T-cell (primary cell): Measurements from ENCODE around the gene ZNF722. TPM values are rescaled to one million over a fixed set of nuclear protein-coding genes. Genes with fewer than 3 reads are reported as not detected.
"Not testable (repeated sequence)": the region's sequence is repeated elsewhere in the genome, so short reads cannot be mapped to it uniquely, and the experiment has no call there.

Source experiments
- ATAC-seq, 4 experiments: fragments of 200-7000 bp in 3 of 4; fragments of 150-1000 bp in 1 of 4; cut with Tn5 transposase; replicated peaks in 1 of 4; 1 replicate in 3 of 4; 2 replicates in 1 of 4; pipeline ENCODE4 v1.10.0; 2021; ENCODE audit warnings: moderate library complexity in 3 of 4, mild to moderate bottlenecking in 2 of 4, moderate number of reproducible peaks in 1 of 4
- CTCF ChIA-PET, 2 donors: fragments of 300-600 bp; sonication (Branson Sonifier 250); formaldehyde crosslinking; loops; one replicate each; lab custom pipeline; 2022; ENCODE audit warnings: antibody characterized with exemption in 2 of 2; lab: Charles Lee
- POLR2A ChIA-PET, 2 donors: fragments of 300-600 bp; sonication (Branson Sonifier 250); formaldehyde crosslinking; loops; one replicate each; lab custom pipeline; 2022; ENCODE audit warnings: antibody characterized with exemption in 2 of 2; lab: Charles Lee
- DNase-seq, 35 experiments: peaks; one replicate each; pipeline versions ENCODE4 v3.0.0 to v3.0.0-alpha.2; 2013 to 2023
- H3K27ac ChIP-seq: one replicate; pipeline ENCODE4 v1.5.1; 2013; ENCODE audit warnings: low read length
- H3K27me3 ChIP-seq, 2 experiments: replicated peaks in 1 of 2; 1 replicate in 1 of 2; 2 replicates in 1 of 2; pipeline versions ENCODE4 v1.6.1 to v1.7.0; 2013; ENCODE audit warnings: low read length in 1 of 2, mixed read lengths in 1 of 2; ENCODE audit not compliant: control insufficient read depth in 2 of 2, insufficient read depth in 2 of 2; ENCODE audit errors: extremely low read depth in 1 of 2
- H3K36me3 ChIP-seq, 2 donors: 1 replicate in 1 of 2; 2 replicates in 1 of 2; pipeline versions ENCODE4 v1.6.1 to v1.7.0; 2013; ENCODE audit warnings: low read length in 1 of 2; ENCODE audit not compliant: control insufficient read depth in 2 of 2, insufficient read depth in 1 of 2; ENCODE audit errors: extremely low read depth in 1 of 2
- H3K4me1 ChIP-seq, 2 experiments: 1 replicate in 1 of 2; 2 replicates in 1 of 2; pipeline versions ENCODE4 v1.6.1 to v1.7.0; 2013; ENCODE audit warnings: low read length in 2 of 2, mixed read lengths in 1 of 2; ENCODE audit not compliant: insufficient read depth in 2 of 2, control insufficient read depth in 1 of 2; ENCODE audit errors: extremely low read depth in 1 of 2
- H3K4me3 ChIP-seq, 2 donors: 1 replicate in 1 of 2; 2 replicates in 1 of 2; pipeline versions ENCODE4 v1.5.1 to v1.7.0; 2013; ENCODE audit warnings: mild to moderate bottlenecking in 2 of 2, low read length in 1 of 2, moderate library complexity in 1 of 2; ENCODE audit not compliant: control insufficient read depth in 1 of 2; ENCODE audit errors: extremely low read depth in 1 of 2
- H3K9me3 ChIP-seq: 2 replicates; pipeline ENCODE4 v1.7.0; 2013
- H3K27ac Mint-ChIP-seq, 2 donors: one replicate each; pipeline ENCODE4 v1.8.0; 2020 to 2021; ENCODE audit warnings: mild to moderate bottlenecking in 2 of 2, mixed read lengths in 2 of 2
- H3K27me3 Mint-ChIP-seq, 2 donors: one replicate each; pipeline ENCODE4 v1.8.0; 2021 to 2022; ENCODE audit warnings: mixed read lengths in 2 of 2
- H3K36me3 Mint-ChIP-seq: one replicate; pipeline ENCODE4 v1.8.0; 2021; ENCODE audit warnings: mixed read lengths
- H3K4me1 Mint-ChIP-seq, 3 donors: one replicate each; pipeline ENCODE4 v1.8.0; 2020 to 2022; ENCODE audit warnings: mixed read lengths in 3 of 3, mild to moderate bottlenecking in 1 of 3
- H3K4me3 Mint-ChIP-seq, 3 donors: one replicate each; pipeline ENCODE4 v1.8.0; 2020 to 2022; ENCODE audit warnings: mild to moderate bottlenecking in 3 of 3, mixed read lengths in 3 of 3, moderate library complexity in 3 of 3
- H3K9me3 Mint-ChIP-seq, 3 donors: one replicate each; pipeline ENCODE4 v1.8.0; 2020 to 2022; ENCODE audit warnings: mixed read lengths in 3 of 3
- WGBS: methylation state at CpG from one replicate; pipeline ENCODE4 v1.1.5; 2013; ENCODE audit warnings: missing lambda C conversion rate; ENCODE audit not compliant: insufficient coverage; 5-methylcytosine and 5-hydroxymethylcytosine counted together
- total RNA-seq, 35 experiments: library from RNA in 6 of 35; stranded (reverse) in 6 of 35; fragments of 120-200 nt in 1 of 35; gene quantifications; one replicate each; pipeline versions ENCODE4 v1.2.1 to v1.2.4 and lab custom pipeline; 2013 to 2026

The ZNF722 gene
- total RNA-seq (not detected), total RNA-seq (lab: John Stamatoyannopoulos, UW) (0 reads per million in 29 experiments)
- not detected for total RNA-seq (2013)

DNA sequence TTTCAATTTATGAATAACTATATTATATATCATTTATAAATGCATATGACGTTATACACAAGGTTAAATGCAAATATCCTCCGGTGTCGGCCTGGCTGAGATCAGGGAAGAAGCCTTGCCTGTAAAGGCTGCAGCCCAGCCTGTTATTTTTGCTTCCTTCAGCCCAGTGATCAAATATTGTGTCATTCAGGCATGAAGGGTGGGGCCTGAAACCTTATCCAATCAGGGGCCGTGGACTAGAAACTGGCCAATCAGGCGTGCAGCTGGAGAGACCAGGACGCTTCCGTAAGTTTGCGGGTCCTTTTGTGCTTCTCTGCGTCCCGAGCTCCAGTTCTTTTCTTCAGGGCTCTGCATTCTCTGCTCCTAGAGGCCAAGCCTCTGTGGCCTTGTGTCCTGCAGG, at the start of gene ZNF722:
Gene ZNF722 (plus strand): TSS at position 301 of the 400 bp plus-strand sequence. CDS start 113 bp downstream, outside the sequence.
- no peak for ATAC-seq
- 94% methylated on average over 9 of the region's 10 CpGs for WGBS

DNA sequence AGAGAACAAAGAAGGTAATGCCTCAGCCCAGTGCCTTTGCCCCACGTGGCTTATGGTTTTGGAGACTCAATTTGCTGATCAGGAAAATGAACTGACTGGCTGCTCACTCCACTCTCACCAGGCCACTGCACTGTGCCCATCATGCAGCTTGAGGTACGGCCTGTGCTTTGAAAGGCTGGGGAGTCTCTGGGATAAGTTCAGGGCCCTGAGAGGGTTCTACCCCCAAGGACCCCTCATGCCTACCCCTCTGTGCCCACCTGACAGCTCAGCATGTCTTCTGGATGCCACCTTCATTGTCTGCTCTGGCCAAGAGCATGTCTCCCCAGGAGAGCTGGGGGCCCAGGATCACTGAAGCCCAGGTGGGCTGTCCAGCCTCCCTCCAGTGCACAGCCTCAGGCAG, 45.5 kb upstream of the ZNF722 start:
- Mint-ChIP-seq H3K27me3 (no peaks in the 10 kb centered on the region), H3K36me3 (no peaks in the 10 kb centered on the region), H3K27ac (no peak overlapping the region), H3K4me3 (no peak overlapping the region), H3K4me1 (no peaks in the 10 kb centered on the region), H3K9me3 (peaks cover 4 to 14% (median 8%) of the 10 kb centered on the region in 3 donors)
- H3K9me3 ChIP-seq = no peaks in the 10 kb centered on the region
- CTCF ChIA-PET = no interaction called here
- DNase-seq = no peak
- H3K4me3 ChIP-seq = no peak overlapping the region
- H3K27ac ChIP-seq = no peak overlapping the region
- H3K36me3 ChIP-seq = no peaks in the 10 kb centered on the region
- POLR2A ChIA-PET = no interaction called here
- ATAC-seq = no peak
- H3K4me1 ChIP-seq = no peaks in the 10 kb centered on the region
- WGBS = no CpG with 5 or more reads among the region's 2 CpGs
- H3K27me3 ChIP-seq = no peaks in the 10 kb centered on the region

More for the DNA sequence above, at the start of gene ZNF722:
- H3K9me3 Mint-ChIP-seq = peaks cover 0 to 14% (median 11%) of the 10 kb centered on the region in 3 donors
- H3K4me1 ChIP-seq = no peaks in the 10 kb centered on the region
- peaks cover 4% of the 10 kb centered on the region for H3K9me3 ChIP-seq
- no peak within 1 kb of the TSS for H3K4me3 Mint-ChIP-seq
- no peak within 1 kb of the TSS for H3K27ac Mint-ChIP-seq
- no peaks in the 10 kb centered on the region for H3K36me3 Mint-ChIP-seq
- POLR2A ChIA-PET = no interaction called here
- H3K27me3 Mint-ChIP-seq = no peaks in the 10 kb centered on the region
- H3K4me1 Mint-ChIP-seq = no peaks in the 10 kb centered on the region
- H3K36me3 ChIP-seq = no peaks in the 10 kb centered on the region
- no peak within 1 kb of the TSS for H3K4me3 ChIP-seq
- peaks cover 0 to 4% of the 10 kb centered on the region in 2 experiments for H3K27me3 ChIP-seq
- no peak for DNase-seq
- no peak within 1 kb of the TSS for H3K27ac ChIP-seq
- CTCF ChIA-PET = no interaction called here

DNA sequence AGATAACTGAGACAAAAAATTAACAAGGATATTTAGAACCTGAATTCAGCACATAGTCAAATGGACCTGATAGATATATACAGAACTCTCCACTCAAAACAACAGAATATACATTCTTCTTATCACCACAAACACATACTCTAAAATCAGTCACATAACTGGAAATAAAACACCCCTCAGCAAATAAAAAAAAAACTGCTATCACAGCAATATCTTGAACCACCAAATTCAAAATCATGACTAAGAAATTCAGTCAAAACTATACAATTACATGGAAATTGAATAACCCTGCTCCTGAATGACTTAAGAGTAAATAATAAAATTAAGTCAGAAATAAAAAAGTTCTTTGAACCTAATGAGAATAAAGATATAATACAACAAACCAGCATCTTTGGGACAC, 30.0 kb upstream of the ZNF722 start:
- peaks cover under 1 to 11% (median 9%) of the 10 kb centered on the region in 3 donors for H3K9me3 Mint-ChIP-seq
- H3K27me3 ChIP-seq = no peaks in the 10 kb centered on the region
- ATAC-seq (no peak), DNase-seq (no peak)
- H3K4me3 Mint-ChIP-seq = no peak overlapping the region
- no peaks in the 10 kb centered on the region for H3K4me1 ChIP-seq
- no peak overlapping the region for H3K27ac ChIP-seq
- H3K36me3 ChIP-seq = no peaks in the 10 kb centered on the region
- ChIA-PET CTCF (no interaction called here), POLR2A (no interaction called here)
- H3K36me3 Mint-ChIP-seq = no peaks in the 10 kb centered on the region
- H3K27me3 Mint-ChIP-seq = no peaks in the 10 kb centered on the region
- H3K4me1 Mint-ChIP-seq = no peaks in the 10 kb centered on the region
- no peaks in the 10 kb centered on the region for H3K9me3 ChIP-seq
- H3K4me3 ChIP-seq = no peak overlapping the region
- no peak overlapping the region for H3K27ac Mint-ChIP-seq

DNA sequence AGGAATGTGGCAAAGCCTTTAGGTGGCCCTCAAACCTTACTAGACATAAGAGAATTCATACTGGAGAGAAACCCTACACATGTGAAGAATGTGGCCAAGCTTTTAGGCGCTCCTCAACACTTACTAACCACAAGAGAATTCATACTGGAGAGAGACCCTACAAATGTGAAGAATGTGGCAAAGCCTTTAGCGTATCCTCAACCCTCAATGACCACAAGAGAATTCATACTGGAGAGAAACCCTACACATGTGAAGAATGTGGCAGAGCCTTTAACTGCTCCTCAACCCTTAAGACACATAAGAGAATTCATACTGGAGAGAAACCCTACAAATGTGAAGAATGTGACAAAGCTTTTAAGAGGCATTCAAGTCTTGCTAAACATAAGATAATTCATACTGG, 16.8 kb downstream of the ZNF722 start:
- H3K4me1 Mint-ChIP-seq, H3K27ac ChIP-seq, H3K4me3 ChIP-seq, H3K36me3 Mint-ChIP-seq, H3K36me3 ChIP-seq, CTCF ChIA-PET, H3K4me1 ChIP-seq, H3K4me3 Mint-ChIP-seq, H3K27ac Mint-ChIP-seq, H3K27me3 ChIP-seq, DNase-seq, H3K9me3 ChIP-seq, ATAC-seq, POLR2A ChIA-PET, H3K27me3 Mint-ChIP-seq: not testable (repeated sequence)
- peaks cover 24 to 48% (median 44%) of the 10 kb centered on the region in 3 donors for H3K9me3 Mint-ChIP-seq
- WGBS = no CpG with 5 or more reads among the region's 2 CpGs

DNA sequence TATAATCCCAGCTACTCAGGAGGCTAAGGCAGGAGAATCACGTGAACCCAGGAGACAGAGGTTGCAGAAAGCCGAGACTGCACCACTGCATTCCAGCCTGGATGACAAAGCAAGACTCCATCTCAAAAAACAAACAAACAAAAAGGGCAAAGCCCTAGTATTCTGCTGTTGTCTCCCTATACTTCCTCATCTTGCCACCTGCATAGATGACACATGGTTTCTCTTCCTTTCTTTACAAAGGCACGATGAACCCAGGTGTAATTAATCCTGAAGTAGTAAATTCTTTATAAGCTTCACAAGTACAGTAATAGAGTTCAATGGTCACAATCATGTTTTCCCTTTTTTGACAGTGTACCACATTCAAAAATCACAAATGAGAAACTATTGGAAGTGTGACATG, 36.7 kb downstream of the ZNF722 start:
- no peak for DNase-seq
- Mint-ChIP-seq H3K36me3 (peaks cover 4% of the 10 kb centered on the region), H3K9me3 (peaks cover 12 to 61% (median 46%) of the 10 kb centered on the region in 3 donors), H3K27ac (no peak overlapping the region), H3K27me3 (no peaks in the 10 kb centered on the region), H3K4me1 (no peaks in the 10 kb centered on the region), H3K4me3 (no peak overlapping the region)
- Histone ChIP-seq H3K4me3 (no peak overlapping the region), H3K36me3 (no peaks in the 10 kb centered on the region), H3K9me3 (peaks cover 2% of the 10 kb centered on the region), H3K27ac (no peak overlapping the region), H3K4me1 (no peaks in the 10 kb centered on the region), H3K27me3 (no peaks in the 10 kb centered on the region)
- ATAC-seq = no peak
- WGBS = 83% methylated on average over 2 of the region's 3 CpGs
- ChIA-PET CTCF (no interaction called here), POLR2A (no interaction called here)

DNA sequence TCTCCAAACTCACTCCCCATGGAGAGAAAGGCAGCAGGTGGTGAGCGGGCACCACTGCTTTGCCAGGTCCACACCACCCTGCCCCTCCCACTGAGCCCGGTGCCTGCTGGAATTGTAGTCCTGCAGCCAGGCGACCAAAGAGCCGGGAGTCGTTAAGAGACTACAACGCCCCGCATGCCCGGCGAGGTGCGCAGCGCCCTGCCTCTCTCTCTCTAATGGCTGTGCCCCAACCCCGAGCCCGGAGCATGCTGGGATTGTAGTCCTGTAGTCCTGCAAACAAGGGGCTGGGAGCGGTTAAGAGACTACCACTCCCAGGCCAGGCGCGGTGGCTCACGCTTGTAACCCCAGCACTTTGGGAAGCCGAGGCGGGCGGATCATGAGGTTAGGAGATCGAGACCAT, 38.4 kb downstream of the ZNF722 start:
- Histone ChIP-seq H3K27me3 (no peaks in the 10 kb centered on the region), H3K9me3 (peaks cover 2% of the 10 kb centered on the region), H3K27ac (no peak overlapping the region), H3K4me3 (no peak overlapping the region), H3K36me3 (no peaks in the 10 kb centered on the region), H3K4me1 (no peaks in the 10 kb centered on the region)
- Mint-ChIP-seq H3K36me3 (peaks cover 4% of the 10 kb centered on the region), H3K4me1 (no peaks in the 10 kb centered on the region), H3K27ac (no peak overlapping the region), H3K4me3 (no peak overlapping the region), H3K27me3 (no peaks in the 10 kb centered on the region), H3K9me3 (peaks cover 12 to 54% (median 38%) of the 10 kb centered on the region in 3 donors)
- ATAC-seq (no peak), DNase-seq (no peak)
- POLR2A ChIA-PET = no interaction called here
- CTCF ChIA-PET = no interaction called here
- WGBS = 45% methylated on average over 21 of the region's 21 CpGs
